ENCODE data around the gene AIPL1. TPM values are rescaled to one million over a fixed set of nuclear protein-coding genes. Genes with fewer than 3 reads are reported as not detected.
A peak's percentile ranks its signal among the peaks of the same experiment; 100 is the strongest.

Gene AIPL1
- total and polyA plus RNA-seq, 2 of the 13 experiments (the other 11 are each of a cell fraction or from before 2014, with no cell fraction given) = not detected

- TF ChIP-seq ZBTB49 (CRISPR knock-in tag; IDR thresholded peaks at IDR 0.05; ENCODE audit: borderline replicate concordance) (no peak), PAF1 (CRISPR knock-in tag; IDR thresholded peaks at IDR 0.05) (no peak), HNF1B (CRISPR knock-in tag; IDR thresholded peaks at IDR 0.05) (peak; percentile 78), ZNF431 (CRISPR knock-in tag; IDR thresholded peaks at IDR 0.05; ENCODE audit: borderline replicate concordance, low read depth) (no peak), SMARCE1 (IDR thresholded peaks at IDR 0.05; ENCODE audit: borderline replicate concordance) (no peak), PHF5A (CRISPR knock-in tag; IDR thresholded peaks at IDR 0.05; ENCODE audit: low read depth, unreplicated experiment) (no peak), ZNF567 (CRISPR knock-in tag; IDR thresholded peaks at IDR 0.05; ENCODE audit: borderline replicate concordance) (no peak), GATA4 (IDR thresholded peaks at IDR 0.05; ENCODE audit: borderline replicate concordance, low read depth) (no peak), SYNCRIP (IDR thresholded peaks at IDR 0.05; ENCODE audit: insufficient read depth, low read depth, low read length) (no peak), NR2F2 (IDR thresholded peaks at IDR 0.05; ENCODE audit: borderline replicate concordance, low read depth) (no peak; the same call in 1 of the 2 replicates), SIN3A (IDR thresholded peaks at IDR 0.05; ENCODE audit: borderline replicate concordance, low read depth, low read length) (peak; percentile 98), ZHX1 (CRISPR knock-in tag; IDR thresholded peaks at IDR 0.05; ENCODE audit: low read depth) (no peak), PATZ1 (CRISPR knock-in tag; IDR thresholded peaks at IDR 0.05) (peak; percentile 84), ZNF503 (CRISPR knock-in tag; IDR thresholded peaks at IDR 0.05) (no peak), CREB1 (IDR thresholded peaks at IDR 0.05) (peak; percentile 37; the same call in 1 of the 2 replicates), CREB1 (CRISPR knock-in tag; IDR thresholded peaks at IDR 0.05) (peak; percentile 64; the same call in 1 of the 2 replicates), ZNF232 (CRISPR knock-in tag; IDR thresholded peaks at IDR 0.05; ENCODE audit: borderline replicate concordance) (peak; percentile 82; the same call in 1 of the 2 replicates)
Observed at GRCh38 chr17:6443692-6444570, 9.0 kb upstream of the AIPL1 start, which contains the start of gene PIMREG (continued).
